HEK293 (cell line): Measurements from ENCODE around the gene HTR3B.

Source experiments
- CTCF ChIA-PET: fragments of 350-600 bp; formaldehyde crosslinking; extraction: SDS; loops from one replicate; lab custom pipeline; 2021; ENCODE audit warnings: antibody characterized with exemption; lab: Yijun Ruan, JAX
- POLR2A ChIA-PET: fragments of 300-600 bp; formaldehyde crosslinking; extraction: SDS; loops from one replicate; lab custom pipeline; 2020; ENCODE audit warnings: antibody characterized with exemption, inconsistent platforms; lab: Yijun Ruan, JAX
- H3K27ac ChIP-seq: fragments of 200-500 bp; sonication (Bioruptor generic); 2 replicates; pipeline ENCODE4 v1.5.1; 2014; ENCODE audit warnings: low read depth, low read length, control low read depth, inconsistent platforms; ENCODE audit errors: extremely low read depth
- H3K36me3 ChIP-seq, 2 experiments: fragments of 200-500 bp in 1 of 2; sonication (Bioruptor generic) in 1 of 2; 1 replicate in 1 of 2; 2 replicates in 1 of 2; pipeline ENCODE4 v1.5.1; 2014 to 2017; ENCODE audit warnings: inconsistent platforms in 2 of 2, low read length in 2 of 2; ENCODE audit not compliant: control insufficient read depth in 2 of 2, insufficient read depth in 1 of 2
- H3K4me1 ChIP-seq: fragments of 200-500 bp; sonication (Bioruptor generic); 2 replicates; pipeline ENCODE4 v1.5.1; 2014; ENCODE audit warnings: mild to moderate bottlenecking, low read length, inconsistent platforms; ENCODE audit not compliant: control insufficient read depth, insufficient read depth
- H3K4me3 ChIP-seq: 2 replicates; pipeline ENCODE4 v1.5.1; 2011; ENCODE audit warnings: low read depth, mild to moderate bottlenecking, control low read depth, low read length, moderate library complexity
- H3K9me3 ChIP-seq: fragments of 200-500 bp; sonication (Bioruptor generic); 2 replicates; pipeline ENCODE4 v1.5.1; 2014; ENCODE audit warnings: low read depth, low read length, inconsistent platforms; ENCODE audit not compliant: control insufficient read depth, insufficient read depth
- BCL11B ChIP-seq: fragments of 450-650 bp; formaldehyde crosslinking; IDR thresholded peaks from 2 replicates; pipeline ENCODE4 v1.5.1; 2016; ENCODE audit warnings: low read depth, missing biosample characterization, missing genetic modification characterization
- CTCF ChIP-seq: fragments of 450-650 bp; formaldehyde crosslinking; IDR thresholded peaks from 2 replicates; pipeline ENCODE4 v1.5.1; 2016; ENCODE audit warnings: missing biosample characterization, missing genetic modification characterization
- GLIS1 ChIP-seq: fragments of 450-650 bp; formaldehyde crosslinking; IDR thresholded peaks from 2 replicates; pipeline ENCODE4 v1.5.1; 2016; ENCODE audit warnings: missing biosample characterization, missing genetic modification characterization
- KLF10 ChIP-seq: fragments of 450-650 bp; IDR thresholded peaks from 2 replicates; pipeline ENCODE4 v1.5.1; 2018; ENCODE audit warnings: missing biosample characterization, mild to moderate bottlenecking, missing genetic modification characterization
- MYNN ChIP-seq: fragments of 450-650 bp; formaldehyde crosslinking; IDR thresholded peaks from 2 replicates; pipeline ENCODE4 v1.5.1; 2016; ENCODE audit warnings: missing biosample characterization, missing genetic modification characterization, borderline replicate concordance
- SCRT1 ChIP-seq: fragments of 450-650 bp; formaldehyde crosslinking; IDR thresholded peaks from 2 replicates; pipeline ENCODE4 v1.5.1; 2016; ENCODE audit warnings: missing biosample characterization, missing genetic modification characterization, borderline replicate concordance
- ZNF133 ChIP-seq: fragments of 450-650 bp; formaldehyde crosslinking; IDR thresholded peaks from 2 replicates; pipeline ENCODE4 v1.5.1; 2016; ENCODE audit warnings: missing biosample characterization, missing genetic modification characterization
- ZNF266 ChIP-seq: fragments of 450-650 bp; formaldehyde crosslinking; IDR thresholded peaks from 2 replicates; pipeline ENCODE4 v1.5.1; 2016; ENCODE audit warnings: missing biosample characterization, missing genetic modification characterization, low read depth
- ZNF510 ChIP-seq: fragments of 450-650 bp; formaldehyde crosslinking; IDR thresholded peaks from 2 replicates; pipeline ENCODE4 v1.5.1; 2018; ENCODE audit warnings: mild to moderate bottlenecking, missing genetic modification characterization, missing biosample characterization; ENCODE audit not compliant: insufficient replicate concordance
- ZNF548 ChIP-seq: fragments of 450-650 bp; formaldehyde crosslinking; IDR thresholded peaks from 2 replicates; pipeline ENCODE4 v1.5.1; 2016; ENCODE audit warnings: missing biosample characterization, missing genetic modification characterization
- ZNF600 ChIP-seq: fragments of 450-650 bp; formaldehyde crosslinking; IDR thresholded peaks from 2 replicates; pipeline ENCODE4 v1.5.1; 2016; ENCODE audit warnings: missing biosample characterization, missing genetic modification characterization
- ZNF624 ChIP-seq: fragments of 450-650 bp; formaldehyde crosslinking; IDR thresholded peaks from 2 replicates; pipeline ENCODE4 v1.5.1; 2017; ENCODE audit warnings: missing biosample characterization, missing genetic modification characterization
- ZNF654 ChIP-seq: fragments of 450-650 bp; formaldehyde crosslinking; IDR thresholded peaks from 2 replicates; pipeline ENCODE4 v1.5.1; 2016; ENCODE audit warnings: low read depth, missing biosample characterization, missing genetic modification characterization
- ZNF830 ChIP-seq: fragments of 450-650 bp; IDR thresholded peaks from 2 replicates; pipeline ENCODE4 v1.5.0; 2018; ENCODE audit warnings: missing biosample characterization, missing genetic modification characterization, low read depth, mild to moderate bottlenecking, moderate library complexity
- ZNF837 ChIP-seq: fragments of 450-650 bp; formaldehyde crosslinking; IDR thresholded peaks from 2 replicates; pipeline ENCODE4 v1.5.1; 2016; ENCODE audit warnings: missing biosample characterization, missing genetic modification characterization
- TF ChIP-seq, protein P1 (sequence below): fragments of 450-650 bp; formaldehyde crosslinking; IDR thresholded peaks from 2 replicates; pipeline ENCODE4 v1.5.1; 2016; ENCODE audit warnings: missing biosample characterization, missing genetic modification characterization
- TF ChIP-seq, protein P2 (sequence below): fragments of 450-650 bp; formaldehyde crosslinking; IDR thresholded peaks from 2 replicates; pipeline ENCODE4 v1.5.1; 2017; ENCODE audit warnings: missing biosample characterization, missing genetic modification characterization
- TF ChIP-seq, protein P3 (sequence below): fragments of 450-650 bp; formaldehyde crosslinking; IDR thresholded peaks from 2 replicates; pipeline ENCODE4 v1.5.0; 2017; ENCODE audit warnings: missing biosample characterization, missing genetic modification characterization, borderline replicate concordance
- TF ChIP-seq, protein P4 (sequence below): fragments of 450-650 bp; formaldehyde crosslinking; IDR thresholded peaks from 2 replicates; pipeline ENCODE4 v1.5.1; 2016; ENCODE audit warnings: missing biosample characterization, missing genetic modification characterization

HTR3B gene

GRCh38 chr11:113991718-113992458, 87.3 kb downstream of the HTR3B start (continued):
- TF ChIP-seq ZNF266: no peak

- CTCF ChIA-PET: interaction anchor here (0.6 to 16.0 kb wide), 12 partner anchors 9 to 269 kb away, joined by 3 to 392 read pairs (median 4); partner anchors contain the start of gene HTR3B
- Histone ChIP-seq H3K4me1 (no peaks in the 10 kb centered on the region), H3K4me3 (no peak overlapping the region), H3K9me3 (no peaks in the 10 kb centered on the region), H3K36me3 (no peaks in the 10 kb centered on the region), H3K27ac (no peak overlapping the region)
- TF ChIP-seq, protein P1, sequence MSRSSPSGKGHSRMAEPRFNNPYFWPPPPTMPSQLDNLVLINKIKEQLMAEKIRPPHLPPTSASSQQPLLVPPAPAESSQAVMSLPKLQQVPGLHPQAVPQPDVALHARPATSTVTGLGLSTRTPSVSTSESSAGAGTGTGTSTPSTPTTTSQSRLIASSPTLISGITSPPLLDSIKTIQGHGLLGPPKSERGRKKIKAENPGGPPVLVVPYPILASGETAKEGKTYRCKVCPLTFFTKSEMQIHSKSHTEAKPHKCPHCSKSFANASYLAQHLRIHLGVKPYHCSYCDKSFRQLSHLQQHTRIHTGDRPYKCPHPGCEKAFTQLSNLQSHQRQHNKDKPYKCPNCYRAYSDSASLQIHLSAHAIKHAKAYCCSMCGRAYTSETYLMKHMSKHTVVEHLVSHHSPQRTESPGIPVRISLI: no peak
- TF ChIP-seq BCL11B: no peak
- no peak for TF ChIP-seq SCRT1 (tag by site-specific recombination)
- no peak for TF ChIP-seq MYNN (tag by site-specific recombination)
- TF ChIP-seq ZNF133: no peak
- POLR2A ChIA-PET: no interaction called here
These were observed 88.0 kb downstream of the HTR3B start for GRCh38 chr11:113992459-113993110.

- ChIA-PET CTCF (interaction anchor here (0.5 to 16.0 kb wide), 40 partner anchors 8 to 295 kb away, joined by 3 to 392 read pairs (median 4); partner anchors contain the start of gene HTR3B), POLR2A (interaction anchor here (0.6 kb wide), 1 partner anchor 13 kb away, joined by 4 read pairs; no protein-coding TSS in a partner anchor)
- H3K9me3 ChIP-seq: no peaks in the 10 kb centered on the region
- no peak overlapping the region for H3K27ac ChIP-seq
- no peaks in the 10 kb centered on the region for H3K4me1 ChIP-seq
- H3K36me3 ChIP-seq: no peaks in the 10 kb centered on the region
- no peak overlapping the region for H3K4me3 ChIP-seq
- TF ChIP-seq ZNF654 (peak; percentile 82), KLF10 (tag by site-specific recombination) (no peak), ZNF837 (tag by site-specific recombination) (no peak), ZNF510 (tag by site-specific recombination) (no peak), ZNF548 (no peak), ZNF624 (no peak), CTCF (tag by site-specific recombination) (peak; percentile 13; the same call in 1 of the 2 replicates), ZNF600 (tag by site-specific recombination) (no peak), MYNN (tag by site-specific recombination) (no peak), ZNF830 (tag by site-specific recombination) (no peak), GLIS1 (no peak)
- TF ChIP-seq, protein P2, sequence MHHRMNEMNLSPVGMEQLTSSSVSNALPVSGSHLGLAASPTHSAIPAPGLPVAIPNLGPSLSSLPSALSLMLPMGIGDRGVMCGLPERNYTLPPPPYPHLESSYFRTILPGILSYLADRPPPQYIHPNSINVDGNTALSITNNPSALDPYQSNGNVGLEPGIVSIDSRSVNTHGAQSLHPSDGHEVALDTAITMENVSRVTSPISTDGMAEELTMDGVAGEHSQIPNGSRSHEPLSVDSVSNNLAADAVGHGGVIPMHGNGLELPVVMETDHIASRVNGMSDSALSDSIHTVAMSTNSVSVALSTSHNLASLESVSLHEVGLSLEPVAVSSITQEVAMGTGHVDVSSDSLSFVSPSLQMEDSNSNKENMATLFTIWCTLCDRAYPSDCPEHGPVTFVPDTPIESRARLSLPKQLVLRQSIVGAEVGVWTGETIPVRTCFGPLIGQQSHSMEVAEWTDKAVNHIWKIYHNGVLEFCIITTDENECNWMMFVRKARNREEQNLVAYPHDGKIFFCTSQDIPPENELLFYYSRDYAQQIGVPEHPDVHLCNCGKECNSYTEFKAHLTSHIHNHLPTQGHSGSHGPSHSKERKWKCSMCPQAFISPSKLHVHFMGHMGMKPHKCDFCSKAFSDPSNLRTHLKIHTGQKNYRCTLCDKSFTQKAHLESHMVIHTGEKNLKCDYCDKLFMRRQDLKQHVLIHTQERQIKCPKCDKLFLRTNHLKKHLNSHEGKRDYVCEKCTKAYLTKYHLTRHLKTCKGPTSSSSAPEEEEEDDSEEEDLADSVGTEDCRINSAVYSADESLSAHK (tag by site-specific recombination): no peak
- TF ChIP-seq, protein P3, sequence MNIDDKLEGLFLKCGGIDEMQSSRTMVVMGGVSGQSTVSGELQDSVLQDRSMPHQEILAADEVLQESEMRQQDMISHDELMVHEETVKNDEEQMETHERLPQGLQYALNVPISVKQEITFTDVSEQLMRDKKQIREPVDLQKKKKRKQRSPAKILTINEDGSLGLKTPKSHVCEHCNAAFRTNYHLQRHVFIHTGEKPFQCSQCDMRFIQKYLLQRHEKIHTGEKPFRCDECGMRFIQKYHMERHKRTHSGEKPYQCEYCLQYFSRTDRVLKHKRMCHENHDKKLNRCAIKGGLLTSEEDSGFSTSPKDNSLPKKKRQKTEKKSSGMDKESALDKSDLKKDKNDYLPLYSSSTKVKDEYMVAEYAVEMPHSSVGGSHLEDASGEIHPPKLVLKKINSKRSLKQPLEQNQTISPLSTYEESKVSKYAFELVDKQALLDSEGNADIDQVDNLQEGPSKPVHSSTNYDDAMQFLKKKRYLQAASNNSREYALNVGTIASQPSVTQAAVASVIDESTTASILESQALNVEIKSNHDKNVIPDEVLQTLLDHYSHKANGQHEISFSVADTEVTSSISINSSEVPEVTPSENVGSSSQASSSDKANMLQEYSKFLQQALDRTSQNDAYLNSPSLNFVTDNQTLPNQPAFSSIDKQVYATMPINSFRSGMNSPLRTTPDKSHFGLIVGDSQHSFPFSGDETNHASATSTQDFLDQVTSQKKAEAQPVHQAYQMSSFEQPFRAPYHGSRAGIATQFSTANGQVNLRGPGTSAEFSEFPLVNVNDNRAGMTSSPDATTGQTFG (tag by site-specific recombination): no peak
- TF ChIP-seq, protein P4, sequence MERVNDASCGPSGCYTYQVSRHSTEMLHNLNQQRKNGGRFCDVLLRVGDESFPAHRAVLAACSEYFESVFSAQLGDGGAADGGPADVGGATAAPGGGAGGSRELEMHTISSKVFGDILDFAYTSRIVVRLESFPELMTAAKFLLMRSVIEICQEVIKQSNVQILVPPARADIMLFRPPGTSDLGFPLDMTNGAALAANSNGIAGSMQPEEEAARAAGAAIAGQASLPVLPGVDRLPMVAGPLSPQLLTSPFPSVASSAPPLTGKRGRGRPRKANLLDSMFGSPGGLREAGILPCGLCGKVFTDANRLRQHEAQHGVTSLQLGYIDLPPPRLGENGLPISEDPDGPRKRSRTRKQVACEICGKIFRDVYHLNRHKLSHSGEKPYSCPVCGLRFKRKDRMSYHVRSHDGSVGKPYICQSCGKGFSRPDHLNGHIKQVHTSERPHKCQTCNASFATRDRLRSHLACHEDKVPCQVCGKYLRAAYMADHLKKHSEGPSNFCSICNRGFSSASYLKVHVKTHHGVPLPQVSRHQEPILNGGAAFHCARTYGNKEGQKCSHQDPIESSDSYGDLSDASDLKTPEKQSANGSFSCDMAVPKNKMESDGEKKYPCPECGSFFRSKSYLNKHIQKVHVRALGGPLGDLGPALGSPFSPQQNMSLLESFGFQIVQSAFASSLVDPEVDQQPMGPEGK (tag by site-specific recombination): peak; percentile 32; the same call in 1 of the 2 replicates
These were observed 89.7 kb downstream of the HTR3B start for GRCh38 chr11:113994077-113994954.
